ENCODE measurements around the gene SORBS2. TPM values are rescaled to one million over a fixed set of nuclear protein-coding genes. Genes with fewer than 3 reads are reported as not detected.

The SORBS2 gene
- total RNA-seq, 2 donors from 2014 or later = 7.0 to 13.8 TPM

DNA sequence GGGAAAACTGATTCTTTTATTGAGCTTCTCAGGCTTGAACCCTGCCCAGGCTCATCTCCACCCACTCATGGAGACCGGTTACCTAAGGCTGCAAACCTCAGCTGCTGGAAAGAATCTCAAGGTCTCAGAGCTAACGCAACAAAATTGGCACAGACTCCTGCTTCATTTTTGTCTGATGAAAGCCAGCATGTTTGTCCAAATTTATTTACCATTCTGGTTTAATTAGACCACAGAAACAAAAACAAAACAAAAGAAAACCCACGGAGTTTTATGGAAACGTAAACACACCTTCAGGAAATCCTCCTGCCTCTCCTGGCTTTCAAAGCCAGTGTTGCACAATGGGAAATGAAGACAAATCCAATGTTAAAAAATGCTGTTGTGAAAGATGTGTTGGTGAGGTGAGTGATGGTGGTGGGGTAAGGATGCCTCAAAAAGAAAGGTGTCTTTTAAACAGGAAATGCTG is 220.3 kb downstream of the SORBS2 start:
- WGBS, 2 experiments (ENCODE audit: insufficient coverage in 1 of 2, insufficient read length in 1 of 2) = 90 to 93% methylated on average over 3 to 4 of the region's 4 CpGs
- H3K4me3 ChIP-seq (ENCODE audit: low read length) = no peak overlapping the region
- H3K9me3 ChIP-seq (ENCODE audit: control insufficient read depth, low read length) = no peaks in the 10 kb centered on the region
- no peak overlapping the region for H3K27ac ChIP-seq (ENCODE audit: low read depth, low read length)
- no peak overlapping the region for H3K4me3 Mint-ChIP-seq
- no peak overlapping the region for H3K27ac Mint-ChIP-seq
- no peaks in the 10 kb centered on the region for H3K36me3 ChIP-seq (ENCODE audit: control insufficient read depth, insufficient read depth, low read length)
- H3K36me3 Mint-ChIP-seq (ENCODE audit: low read depth) = no peaks in the 10 kb centered on the region
- H3K27me3 ChIP-seq (ENCODE audit: control insufficient read depth, insufficient read depth, low read length, poor library complexity, severe bottlenecking) = peaks cover 27% of the 10 kb centered on the region
- no peak overlapping the region for H3K9ac ChIP-seq (ENCODE audit: extremely low read depth, low read length, poor library complexity, severe bottlenecking)
- peaks cover 38% of the 10 kb centered on the region for H3K27me3 Mint-ChIP-seq (ENCODE audit: insufficient read depth)
- peaks cover 4% of the 10 kb centered on the region for H3K4me1 ChIP-seq (ENCODE audit: control insufficient read depth, insufficient read depth, low read length)
- H3K4me1 Mint-ChIP-seq = peaks cover 12% of the 10 kb centered on the region
- TF ChIP-seq CTCF (conservative IDR thresholded peaks at IDR 0.05) = no peak
- no peaks in the 10 kb centered on the region for H3K9me3 Mint-ChIP-seq
- no peak for DNase-seq

GRCh38 chr4:185590982-185591381 is 221.0 kb downstream of the SORBS2 start:
- peaks cover 4% of the 10 kb centered on the region for H3K4me1 ChIP-seq (ENCODE audit: control insufficient read depth, insufficient read depth, low read length)
- H3K4me3 ChIP-seq (ENCODE audit: low read length) = no peak overlapping the region
- H3K4me3 Mint-ChIP-seq = no peak overlapping the region
- TF ChIP-seq CTCF (conservative IDR thresholded peaks at IDR 0.05) = no peak
- H3K9me3 Mint-ChIP-seq = no peaks in the 10 kb centered on the region
- H3K27ac ChIP-seq (ENCODE audit: low read depth, low read length) = no peak overlapping the region
- peaks cover 41% of the 10 kb centered on the region for H3K27me3 Mint-ChIP-seq (ENCODE audit: insufficient read depth)
- WGBS, 2 experiments (ENCODE audit: insufficient coverage in 1 of 2, insufficient read length in 1 of 2) = 92% methylated on average over 1 of the region's 3 CpGs; no CpG with 5 or more reads in 1 of the 2 experiments
- H3K36me3 Mint-ChIP-seq (ENCODE audit: low read depth) = no peaks in the 10 kb centered on the region
- peaks cover 13% of the 10 kb centered on the region for H3K4me1 Mint-ChIP-seq
- H3K9ac ChIP-seq (ENCODE audit: extremely low read depth, low read length, poor library complexity, severe bottlenecking) = no peak overlapping the region
- DNase-seq = no peak
- H3K36me3 ChIP-seq (ENCODE audit: control insufficient read depth, insufficient read depth, low read length) = no peaks in the 10 kb centered on the region
- H3K9me3 ChIP-seq (ENCODE audit: control insufficient read depth, low read length) = no peaks in the 10 kb centered on the region
- H3K27ac Mint-ChIP-seq = no peak overlapping the region
- H3K27me3 ChIP-seq (ENCODE audit: control insufficient read depth, insufficient read depth, low read length, poor library complexity, severe bottlenecking) = peaks cover 31% of the 10 kb centered on the region

DNA sequence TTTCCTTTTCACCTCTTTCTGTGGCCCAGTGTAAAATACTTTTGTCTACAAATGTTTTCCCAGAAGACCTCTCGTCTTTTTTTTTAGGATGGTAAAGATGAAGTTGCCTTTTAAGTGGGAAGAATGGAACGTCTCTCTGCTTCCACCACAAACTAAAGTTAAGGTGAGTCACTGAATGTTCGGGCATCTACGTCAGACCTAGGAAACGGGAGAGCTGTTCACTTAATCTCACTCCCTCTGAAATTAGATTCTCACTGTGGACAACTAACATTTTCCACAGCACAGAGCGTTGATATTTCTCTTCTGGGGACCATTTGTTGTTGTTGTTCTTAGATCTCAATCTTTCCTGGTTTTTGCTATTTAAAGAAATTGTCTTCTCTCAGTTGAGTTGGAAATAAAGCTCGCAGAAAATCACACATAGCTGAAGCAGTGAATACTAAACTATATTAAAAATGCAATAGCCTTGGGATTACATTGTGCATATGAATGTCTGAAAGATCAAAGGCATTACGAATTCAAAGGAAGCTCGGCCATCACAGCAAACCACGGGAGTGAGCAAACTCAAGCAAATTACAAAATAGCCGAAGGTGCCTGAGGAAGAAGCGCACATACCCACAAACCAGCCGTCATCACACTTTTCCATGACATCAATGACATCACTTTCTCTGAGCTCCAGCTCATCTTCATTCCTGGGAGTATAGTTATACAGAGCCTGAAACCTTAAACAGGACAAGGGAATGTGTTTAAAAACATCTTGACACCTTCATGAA is 222.7 kb downstream of the SORBS2 start:
- H3K9me3 Mint-ChIP-seq = no peaks in the 10 kb centered on the region
- Histone ChIP-seq H3K27ac (ENCODE audit: low read depth, low read length) (no peak overlapping the region), H3K9ac (ENCODE audit: extremely low read depth, low read length, poor library complexity, severe bottlenecking) (no peak overlapping the region), H3K4me1 (ENCODE audit: control insufficient read depth, insufficient read depth, low read length) (peaks cover 4% of the 10 kb centered on the region), H3K36me3 (ENCODE audit: control insufficient read depth, insufficient read depth, low read length) (no peaks in the 10 kb centered on the region), H3K9me3 (ENCODE audit: control insufficient read depth, low read length) (no peaks in the 10 kb centered on the region), H3K4me3 (ENCODE audit: low read length) (no peak overlapping the region), H3K27me3 (ENCODE audit: control insufficient read depth, insufficient read depth, low read length, poor library complexity, severe bottlenecking) (peaks cover 45% of the 10 kb centered on the region)
- no peak overlapping the region for H3K27ac Mint-ChIP-seq
- DNase-seq = no peak
- TF ChIP-seq CTCF (conservative IDR thresholded peaks at IDR 0.05) = no peak
- 64 to 81% methylated on average over 4 to 13 of the region's 13 CpGs for WGBS, 2 experiments (ENCODE audit: insufficient coverage in 1 of 2, insufficient read length in 1 of 2)
- peaks cover 53% of the 10 kb centered on the region for H3K27me3 Mint-ChIP-seq (ENCODE audit: insufficient read depth)
- no peak overlapping the region for H3K4me3 Mint-ChIP-seq
- H3K36me3 Mint-ChIP-seq (ENCODE audit: low read depth) = no peaks in the 10 kb centered on the region
- peaks cover 16% of the 10 kb centered on the region for H3K4me1 Mint-ChIP-seq

Measured in endodermal cell (in vitro differentiated cells).